AG04450 (cell line): ENCODE measurements around the gene HUS1. TPM values are rescaled to one million over a fixed set of nuclear protein-coding genes. Genes with fewer than 3 reads are reported as not detected.

Source experiments
- CTCF ChIA-PET: fragments of 300-600, 350-600 bp; formaldehyde crosslinking; extraction: SDS; loops from one replicate; lab custom pipeline; 2022; ENCODE audit warnings: antibody characterized with exemption, inconsistent platforms; lab: Charles Lee
- POLR2A ChIA-PET: fragments of 350-600 bp; formaldehyde crosslinking; extraction: SDS; loops from one replicate; lab custom pipeline; 2021; ENCODE audit warnings: antibody characterized with exemption, inconsistent platforms; lab: Yijun Ruan, JAX
- DNase-seq: peaks from one replicate; pipeline ENCODE4 v3.0.0-alpha.2; 2011; ENCODE audit warnings: low read depth, low spot score
- H3K27ac ChIP-seq: one replicate; pipeline ENCODE4 v1.5.1; 2012; ENCODE audit warnings: low read depth, low read length, control low read depth
- H3K27me3 ChIP-seq: one replicate; pipeline ENCODE4 v1.6.0; 2012; ENCODE audit warnings: low read length; ENCODE audit not compliant: control insufficient read depth, insufficient read depth
- H3K4me3 ChIP-seq: 2 replicates; pipeline ENCODE4 v1.5.1; 2011; ENCODE audit warnings: mild to moderate bottlenecking, low read depth, low read length, control low read depth
- H3K9me3 ChIP-seq: 2 replicates; pipeline ENCODE4 v1.5.1; 2012; ENCODE audit warnings: low read length; ENCODE audit not compliant: control insufficient read depth, insufficient read depth
- CTCF ChIP-seq: IDR thresholded peaks from 2 replicates; pipeline ENCODE4 v1.5.1; 2011; ENCODE audit warnings: low read depth, low read length, control low read depth, inconsistent platforms
- polyA plus RNA-seq: library from polyadenylated mRNA; depleted of rRNA; stranded (reverse); fragments of >200 nt; gene quantifications from 2 replicates; pipeline ENCODE4 v1.2.3, GENCODE V29; 2011

HUS1 gene
- polyA plus RNA-seq, 1 experiment: 27.9 TPM

DNA sequence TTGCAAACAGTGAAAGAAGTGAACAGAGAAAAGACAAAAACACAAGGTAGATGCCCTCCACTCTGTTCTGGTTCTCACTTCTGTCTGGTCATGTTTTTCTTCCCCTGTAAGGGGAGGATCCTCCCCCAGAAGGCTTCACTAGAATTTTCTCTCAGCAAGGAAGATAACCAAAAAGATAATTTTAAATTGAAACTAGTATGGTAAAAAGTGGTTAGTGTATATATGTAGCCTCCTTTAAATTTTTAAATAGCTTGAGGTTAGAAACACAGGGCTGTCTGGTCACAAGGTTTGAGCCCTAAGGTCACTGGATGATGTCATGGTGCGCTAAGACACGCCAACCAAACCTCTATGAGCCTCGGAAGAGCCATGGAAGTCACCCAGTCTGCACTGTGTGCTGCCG lies 25.6 kb downstream of the HUS1 start:
- no peak for DNase-seq
- no peak overlapping the region for H3K27ac ChIP-seq
- TF ChIP-seq CTCF: no peak
- ChIA-PET CTCF (interaction anchor here (2.1 kb wide), 1 partner anchor 9 kb away, joined by 22 read pairs; no protein-coding TSS in a partner anchor), POLR2A (no interaction called here)
- H3K27me3 ChIP-seq: no peaks in the 10 kb centered on the region
- no peak overlapping the region for H3K4me3 ChIP-seq
- no peaks in the 10 kb centered on the region for H3K9me3 ChIP-seq

DNA sequence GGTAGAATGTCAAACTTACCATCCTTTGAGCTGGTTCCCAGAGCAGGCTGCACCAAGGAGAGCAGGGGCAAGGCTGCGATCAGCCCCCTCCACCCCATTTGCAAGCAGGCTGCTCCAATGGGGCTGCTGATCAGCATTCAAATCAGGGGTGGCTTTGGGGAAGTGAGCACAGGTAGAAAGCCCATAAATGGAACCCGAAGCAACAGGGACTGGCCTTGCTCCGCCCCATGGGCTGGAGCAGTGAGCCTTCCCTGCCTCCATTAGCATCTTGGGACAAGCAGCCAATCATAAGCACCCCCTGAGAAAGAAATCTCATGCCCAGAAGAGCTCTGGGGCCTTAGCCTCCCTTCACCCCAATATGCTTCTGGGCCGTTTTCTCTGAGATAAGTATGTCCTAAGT lies 27.2 kb downstream of the HUS1 start:
- ChIA-PET POLR2A (interaction anchor here (0.6 kb wide), 1 partner anchor 13 kb away, joined by 3 read pairs; no protein-coding TSS in a partner anchor), CTCF (interaction anchor here (1.0 to 2.6 kb wide), 4 partner anchors 10 to 203 kb away, joined by 3 to 7 read pairs (median 4); no protein-coding TSS in a partner anchor)
- Histone ChIP-seq H3K27me3 (no peaks in the 10 kb centered on the region), H3K27ac (no peak overlapping the region), H3K9me3 (no peaks in the 10 kb centered on the region), H3K4me3 (no peak overlapping the region)
- no peak for DNase-seq
- no peak for TF ChIP-seq CTCF

DNA sequence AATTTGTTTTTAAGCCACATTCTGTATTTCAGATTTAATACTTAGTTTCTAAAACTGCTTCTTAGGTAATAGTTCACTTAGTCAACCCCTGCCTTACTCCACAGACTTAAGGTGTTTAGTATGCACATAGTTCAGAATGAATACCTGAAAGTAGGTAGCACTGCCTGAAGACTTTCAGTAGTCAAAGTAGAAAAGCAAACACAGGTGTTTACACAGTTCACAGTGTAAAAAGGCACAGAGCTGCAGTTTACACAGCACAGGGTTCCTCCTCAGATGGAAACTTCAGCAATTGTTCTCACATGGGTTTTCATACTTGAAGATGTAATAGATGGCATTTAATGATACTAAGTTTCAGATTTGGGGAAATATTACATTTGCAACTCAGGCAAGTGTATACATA lies 28.0 kb downstream of the HUS1 start:
- Histone ChIP-seq H3K27ac (no peak overlapping the region), H3K9me3 (no peaks in the 10 kb centered on the region), H3K27me3 (no peaks in the 10 kb centered on the region), H3K4me3 (no peak overlapping the region)
- no peak for DNase-seq
- TF ChIP-seq CTCF: no peak
- CTCF ChIA-PET: interaction anchor here (0.6 to 2.6 kb wide), 3 partner anchors 16 to 204 kb away, joined by 4 to 7 read pairs (median 5); no protein-coding TSS in a partner anchor
- POLR2A ChIA-PET: no interaction called here

DNA sequence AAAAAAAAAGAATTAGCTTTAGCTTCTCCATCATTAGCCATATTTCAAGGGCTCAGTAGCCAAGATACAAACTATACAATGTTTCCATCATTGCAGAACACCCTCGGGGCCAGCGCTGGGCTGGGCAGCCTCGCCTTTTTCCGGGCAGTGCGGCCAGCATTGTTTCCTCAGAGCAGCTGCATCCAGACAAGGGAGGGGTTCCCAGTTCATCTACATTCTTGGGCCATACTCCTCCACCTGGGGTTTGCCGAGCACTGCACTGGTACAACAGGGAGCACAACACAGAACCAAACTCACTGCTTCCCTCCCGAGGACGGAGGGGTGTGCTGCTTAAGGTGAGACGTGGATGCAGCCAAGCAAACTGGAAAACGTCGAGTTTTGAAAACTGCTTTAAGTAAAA lies 28.7 kb downstream of the HUS1 start:
- no peak for DNase-seq
- H3K27ac ChIP-seq: no peak overlapping the region
- CTCF ChIA-PET: interaction anchor here (2.6 kb wide), 1 partner anchor 204 kb away, joined by 7 read pairs; no protein-coding TSS in a partner anchor
- no peaks in the 10 kb centered on the region for H3K9me3 ChIP-seq
- no peaks in the 10 kb centered on the region for H3K27me3 ChIP-seq
- no peak overlapping the region for H3K4me3 ChIP-seq
- TF ChIP-seq CTCF: no peak
- POLR2A ChIA-PET: no interaction called here

DNA sequence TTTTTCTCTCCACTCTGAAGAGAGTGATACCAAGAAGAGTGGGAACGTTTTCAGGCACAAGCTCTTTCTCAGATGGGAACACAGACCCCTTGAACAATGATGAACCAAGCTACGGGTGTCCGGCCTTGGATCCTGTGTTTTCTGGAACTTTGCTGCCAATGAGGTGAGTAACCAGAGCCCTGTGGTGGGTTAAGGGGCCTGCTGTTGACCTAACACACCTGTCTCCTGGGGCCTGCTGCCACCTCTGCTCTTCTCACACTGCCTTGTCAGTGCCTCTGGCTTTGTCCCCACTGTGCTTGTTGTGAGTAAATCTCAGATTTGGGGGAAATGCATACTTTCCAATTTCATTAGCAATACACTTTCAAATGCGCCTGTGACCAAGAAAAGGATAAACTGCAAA lies 29.7 kb downstream of the HUS1 start:
- Histone ChIP-seq H3K9me3 (no peaks in the 10 kb centered on the region), H3K27me3 (no peaks in the 10 kb centered on the region), H3K27ac (no peak overlapping the region), H3K4me3 (no peak overlapping the region)
- no peak for TF ChIP-seq CTCF
- ChIA-PET CTCF (interaction anchor here (2.0 to 6.7 kb wide), 2 partner anchors 19 to 161 kb away, joined by 6 to 76 read pairs; no protein-coding TSS in a partner anchor), POLR2A (no interaction called here)
- DNase-seq: no peak
